T-helper 1 cell treated with Interleukin-12 subunit alpha and Interleukin-12 subunit beta and Interleukin-4 antibody, amounts not matched to agents 30 ng/mL and 1 ng/mL, for 36 hours (primary cell): ENCODE data around the gene RAB17. TPM values are rescaled to one million over a fixed set of nuclear protein-coding genes. Genes with fewer than 3 reads are reported as not detected.

Source experiments
- total RNA-seq: library from RNA; stranded (reverse); gene quantifications from 2 replicates; pipeline ENCODE4 v1.2.3, GENCODE V29; 2022

RAB17 gene
- total RNA-seq, 1 donor from 2014 or later, result not detected

Other genes with a start within 250 kb of the RAB17 start
- gene COL6A3, start 176.6 kb downstream of the RAB17 start, total RNA-seq, result 1.4 and 1.5 TPM in 2 replicates
- gene MLPH, start 103.5 kb downstream of the RAB17 start, total RNA-seq, result not detected in 2 replicates
- not detected in 2 replicates for gene PRLH, start 24.2 kb downstream of the RAB17 start, total RNA-seq
- 211 and 217 TPM in 2 replicates for gene LRRFIP1, start 36.9 kb upstream of the RAB17 start, total RNA-seq
- 0.63 and 1.1 TPM in 2 replicates for gene RBM44, start 208.0 kb upstream of the RAB17 start, total RNA-seq